CD1c-positive myeloid dendritic cell (primary cell): ENCODE results near the gene TRAPPC5.
"Not testable (repeated sequence)": the region's sequence is repeated elsewhere in the genome, so short reads cannot be mapped to it uniquely, and the experiment has no call there.

Experiments used
- DNase-seq: peaks from one replicate; pipeline ENCODE4 v3.0.0-alpha.2; 2016; ENCODE audit errors: extremely low spot score

The TRAPPC5 gene

GRCh38 chr19:7680606-7681339 lies at the start of gene TRAPPC5:
TSS of gene TRAPPC5 (plus strand) at chr19:7680833. CDS start at chr19:7682254, 1,421 bp downstream.
- DNase-seq: peak; percentile 96

GRCh38 chr19:7631577-7631976 lies 49.1 kb upstream of the TRAPPC5 start:
- DNase-seq: no peak

GRCh38 chr19:7632340-7633203 lies 48.1 kb upstream of the TRAPPC5 start:
- no peak for DNase-seq

- no peak for DNase-seq
These were observed 46.9 kb upstream of the TRAPPC5 start, which contains the start of gene PCP2 for GRCh38 chr19:7633698-7634097. TSS of gene PCP2 (minus strand) at chr19:7633719. CDS start at chr19:7633457, 262 bp downstream.

- no peak for DNase-seq
These were observed 45.0 kb upstream of the TRAPPC5 start for GRCh38 chr19:7635670-7636069.

- no peak for DNase-seq
These were observed 44.3 kb upstream of the TRAPPC5 start for GRCh38 chr19:7636317-7636690.

GRCh38 chr19:7636691-7637373 lies 43.8 kb upstream of the TRAPPC5 start, which contains the start of gene STXBP2:
TSS of gene STXBP2 (plus strand) at chr19:7637110. CDS start at chr19:7637150, 40 bp downstream.
- DNase-seq: peak; percentile 91

GRCh38 chr19:7637374-7638256 lies 43.0 kb upstream of the TRAPPC5 start:
- DNase-seq: peak; percentile 72

- no peak for DNase-seq
These were observed 41.7 kb upstream of the TRAPPC5 start for GRCh38 chr19:7638802-7639465.

GRCh38 chr19:7639863-7640348 lies 40.7 kb upstream of the TRAPPC5 start:
- DNase-seq: no peak

- no peak for DNase-seq
These were observed 39.8 kb upstream of the TRAPPC5 start for GRCh38 chr19:7640803-7641202.

- no peak for DNase-seq
These were observed 39.0 kb upstream of the TRAPPC5 start for GRCh38 chr19:7641290-7642276.

- no peak for DNase-seq
These were observed 38.2 kb upstream of the TRAPPC5 start for GRCh38 chr19:7642295-7643030.

- no peak for DNase-seq
These were observed 37.6 kb upstream of the TRAPPC5 start for GRCh38 chr19:7643031-7643415.

- DNase-seq: not testable (repeated sequence)
These were observed 36.7 kb upstream of the TRAPPC5 start for GRCh38 chr19:7643629-7644549.

GRCh38 chr19:7644550-7644877 lies 36.1 kb upstream of the TRAPPC5 start:
- no peak for DNase-seq

- peak; percentile 28 for DNase-seq
These were observed 35.5 kb upstream of the TRAPPC5 start for GRCh38 chr19:7645163-7645562.
